Activated CD4-positive, alpha-beta T cell treated with anti-CD3 and anti-CD28 coated beads, Interleukin-2, amount 50 U/mL, for 24 hours (primary cell): Measurements from ENCODE around the gene CMSS1.

ENCODE experiments used
- DNase-seq, 2 donors: peaks; one replicate each; pipeline ENCODE4 v3.0.0-alpha.2; 2020; ENCODE audit warnings: low read depth in 1 of 2, low spot score in 1 of 2

CMSS1 gene

GRCh38 chr3:99978221-99978620 lies 160.6 kb downstream of the CMSS1 start:
- no peak for DNase-seq

- DNase-seq: no peak
These were observed 162.9 kb downstream of the CMSS1 start for GRCh38 chr3:99980606-99981005.

- no peak for DNase-seq
These were observed 163.5 kb downstream of the CMSS1 start for GRCh38 chr3:99981138-99981537.

GRCh38 chr3:99982650-99983049 lies 165.0 kb downstream of the CMSS1 start:
- DNase-seq: no peak

- no peak for DNase-seq
These were observed 166.5 kb downstream of the CMSS1 start for GRCh38 chr3:99984139-99984538.

- no peak for DNase-seq
These were observed 167.0 kb downstream of the CMSS1 start for GRCh38 chr3:99984668-99985067.

- no peak for DNase-seq
These were observed 172.5 kb downstream of the CMSS1 start for GRCh38 chr3:99990179-99990578.

GRCh38 chr3:99997293-99997692 lies 179.6 kb downstream of the CMSS1 start:
- DNase-seq: no peak

- DNase-seq: no peak
These were observed 181.9 kb downstream of the CMSS1 start for GRCh38 chr3:99999536-99999935.

GRCh38 chr3:100001083-100001482 lies 183.4 kb downstream of the CMSS1 start:
- DNase-seq: no peak

GRCh38 chr3:100001526-100002270 lies 184.0 kb downstream of the CMSS1 start:
- DNase-seq: no peak

GRCh38 chr3:100002599-100003350 lies 185.1 kb downstream of the CMSS1 start:
- DNase-seq: no peak

GRCh38 chr3:100003609-100004503 lies 186.2 kb downstream of the CMSS1 start:
- no peak for DNase-seq

GRCh38 chr3:100004931-100005330 lies 187.3 kb downstream of the CMSS1 start:
- no peak for DNase-seq

- DNase-seq: no peak
These were observed 188.2 kb downstream of the CMSS1 start for GRCh38 chr3:100005665-100006393.

GRCh38 chr3:100006570-100007271 lies 189.1 kb downstream of the CMSS1 start:
- DNase-seq: no peak

- no peak for DNase-seq
These were observed 189.7 kb downstream of the CMSS1 start for GRCh38 chr3:100007313-100007712.

GRCh38 chr3:100008081-100008698 lies 190.5 kb downstream of the CMSS1 start:
- no peak for DNase-seq

GRCh38 chr3:100009276-100010086 lies 191.8 kb downstream of the CMSS1 start:
- no peak for DNase-seq
